ENCODE data around the gene FAM149B1. TPM values are rescaled to one million over a fixed set of nuclear protein-coding genes. Genes with fewer than 3 reads are reported as not detected.

FAM149B1 gene
- total RNA-seq, 1 donor from 2014 or later: 18.9 TPM

Small RNAs within 50 kb of the gene (small RNA-seq; reads per million reads assigned to genes)
- gene RF00019 (ENCODE audit: low replicate concordance) (not detected), gene RNU6-833P (ENCODE audit: low replicate concordance) (not detected), gene SNORA11F (ENCODE audit: low replicate concordance) (1.5 reads per million, percentile 83 among the genes with 10 or more reads in this experiment)

Other genes with a start within 250 kb of the FAM149B1 start
- not detected for gene PLA2G12B, start 213.3 kb upstream of the FAM149B1 start, total RNA-seq
- gene P4HA1, start 71.3 kb upstream of the FAM149B1 start, total RNA-seq: 23.8 TPM
- gene NUDT13, start 57.7 kb upstream of the FAM149B1 start, total RNA-seq: 0.25 TPM
- gene ECD, start 111 bp upstream of the FAM149B1 start, total RNA-seq: 19.9 TPM
- 44.5 TPM for gene DNAJC9, start 79.1 kb downstream of the FAM149B1 start, total RNA-seq
- gene MRPS16, start 84.5 kb downstream of the FAM149B1 start, total RNA-seq: 55.8 TPM
- gene CFAP70, start 190.7 kb downstream of the FAM149B1 start, total RNA-seq: 0.49 TPM
- 17.0 TPM for gene ANXA7, start 245.9 kb downstream of the FAM149B1 start, total RNA-seq

All from temporal lobe (tissue), 2 donors.